CD4-positive, alpha-beta T cell (primary cell): ENCODE measurements around the gene LAG3. TPM values are rescaled to one million over a fixed set of nuclear protein-coding genes. Genes with fewer than 3 reads are reported as not detected.
A peak's percentile ranks its signal among the peaks of the same experiment; 100 is the strongest.

ENCODE experiments used
- ATAC-seq: fragments of 200-7000 bp; cut with Tn5 transposase; one replicate; pipeline ENCODE4 v1.10.0; 2022; ENCODE audit warnings: mild to moderate bottlenecking; ENCODE audit not compliant: poor library complexity
- CTCF ChIA-PET: fragments of 350-600 bp; sonication (Branson Sonifier 250); formaldehyde crosslinking; loops from one replicate; lab custom pipeline; 2021; ENCODE audit warnings: antibody characterized with exemption, inconsistent platforms; lab: Charles Lee
- POLR2A ChIA-PET: fragments of 350-600 bp; sonication (Branson Sonifier 250); formaldehyde crosslinking; loops from one replicate; lab custom pipeline; 2021; ENCODE audit warnings: antibody characterized with exemption, inconsistent platforms; lab: Charles Lee
- DNase-seq, 14 experiments: peaks; one replicate each; pipeline ENCODE4 v3.0.0-alpha.2; 2013 to 2020; ENCODE audit warnings: mixed read lengths in 2 of 14
- H3K27ac ChIP-seq, 2 donors: one replicate each; pipeline versions ENCODE4 v1.5.1 to v1.7.0; 2013; ENCODE audit warnings: low read length in 2 of 2, low read depth in 1 of 2, mild to moderate bottlenecking in 1 of 2
- H3K27me3 ChIP-seq, 2 experiments: 1 replicate in 1 of 2; 2 replicates in 1 of 2; pipeline versions ENCODE4 v1.6.1 to v1.7.0; 2013; ENCODE audit warnings: low read length in 2 of 2, control low read depth in 1 of 2, mild to moderate bottlenecking in 1 of 2, moderate library complexity in 1 of 2; ENCODE audit not compliant: insufficient read depth in 2 of 2, control insufficient read depth in 1 of 2
- H3K36me3 ChIP-seq: one replicate; pipeline ENCODE4 v1.6.1; 2013; ENCODE audit warnings: low read length, control low read depth; ENCODE audit not compliant: insufficient read depth
- H3K4me1 ChIP-seq: one replicate; pipeline ENCODE4 v1.6.1; 2013; ENCODE audit warnings: low read length, control low read depth; ENCODE audit not compliant: insufficient read depth
- H3K4me3 ChIP-seq: one replicate; pipeline ENCODE4 v1.5.1; 2013; ENCODE audit warnings: mild to moderate bottlenecking, low read length, moderate library complexity
- H3K9me3 ChIP-seq, 2 experiments: 1 replicate in 1 of 2; 2 replicates in 1 of 2; pipeline versions ENCODE4 v1.6.1 to v1.7.0; 2013; ENCODE audit warnings: low read length in 2 of 2, mild to moderate bottlenecking in 2 of 2, control low read depth in 1 of 2, moderate library complexity in 1 of 2; ENCODE audit not compliant: control insufficient read depth in 1 of 2, insufficient read depth in 1 of 2
- H3K27ac Mint-ChIP-seq: one replicate; pipeline ENCODE4 v1.8.0; 2020; ENCODE audit warnings: mixed read lengths
- H3K27me3 Mint-ChIP-seq: one replicate; pipeline ENCODE4 v1.8.0; 2021; ENCODE audit warnings: mixed read lengths
- H3K36me3 Mint-ChIP-seq: one replicate; pipeline ENCODE4 v1.8.0; 2021; ENCODE audit warnings: low read depth, mixed read lengths
- H3K4me1 Mint-ChIP-seq: one replicate; pipeline ENCODE4 v1.8.0; 2021; ENCODE audit warnings: low read depth, mixed read lengths
- H3K4me3 Mint-ChIP-seq: one replicate; pipeline ENCODE4 v1.8.0; 2020; ENCODE audit warnings: mild to moderate bottlenecking, mixed read lengths
- H3K9me3 Mint-ChIP-seq: one replicate; pipeline ENCODE4 v1.8.0; 2020; ENCODE audit warnings: mixed read lengths
- intact Hi-C, 2 experiments: fragments of 100-400 bp; cut with DNase I in 1 of 2; cut with micrococcal nuclease in 1 of 2; formaldehyde crosslinking; loops; one replicate each; pipeline versions ENCODE4 v1.15.1 to v1.9.0; 2023 to 2025; cut with DNase I, micrococcal nuclease
- total RNA-seq, 174 experiments: library from RNA in 2 of 174; stranded (reverse) in 2 of 174; gene quantifications; one replicate each; pipeline ENCODE4 v1.2.3 and lab custom pipeline; 2021 to 2026
- TF ChIP-seq, protein P1 (sequence below): fragments of 200-600 bp; IDR thresholded peaks from one replicate; pipeline ENCODE4 v1.8.0; 2022; ENCODE audit warnings: antibody characterized with exemption, mild to moderate bottlenecking

LAG3 gene
- total RNA-seq, 2 experiments from 2014 or later, result 0.82 to 1.4 TPM

- intact Hi-C loops, result no loop called here
- H3K27me3 Mint-ChIP-seq, result peaks cover 46% of the 10 kb centered on the region
Measured at GRCh38 chr12:6764011-6764828, 8.1 kb upstream of the LAG3 start.

DNA sequence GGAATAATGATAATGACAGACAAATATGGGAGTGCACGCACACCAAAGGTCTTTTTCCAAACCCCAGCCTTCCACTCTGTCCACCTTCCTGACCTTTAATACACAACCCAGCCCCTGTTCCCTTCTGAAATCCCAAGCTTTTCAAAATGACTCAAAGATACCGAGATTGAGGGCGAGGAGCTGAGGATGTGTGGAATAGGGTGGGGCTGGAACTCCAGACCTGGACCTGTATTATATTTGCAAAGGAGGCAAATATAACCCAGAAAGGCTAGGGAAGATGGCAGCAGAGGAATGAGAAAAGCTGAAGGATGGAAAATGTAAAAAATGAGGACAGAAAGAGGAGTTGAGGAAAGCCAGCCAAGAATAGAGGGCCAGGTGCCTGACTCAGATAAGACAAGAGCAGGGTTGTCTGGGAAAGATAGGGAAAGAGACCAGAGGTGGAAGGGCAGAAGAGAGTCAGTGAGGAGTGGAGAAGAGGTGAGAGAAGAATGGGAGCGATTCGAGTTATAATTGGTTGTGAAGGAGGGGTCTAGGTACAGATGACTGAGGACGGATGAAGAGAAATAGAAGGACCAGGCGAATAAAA lies 7.2 kb upstream of the LAG3 start:
- intact Hi-C loops, result no loop called here
- TF ChIP-seq, protein P1, sequence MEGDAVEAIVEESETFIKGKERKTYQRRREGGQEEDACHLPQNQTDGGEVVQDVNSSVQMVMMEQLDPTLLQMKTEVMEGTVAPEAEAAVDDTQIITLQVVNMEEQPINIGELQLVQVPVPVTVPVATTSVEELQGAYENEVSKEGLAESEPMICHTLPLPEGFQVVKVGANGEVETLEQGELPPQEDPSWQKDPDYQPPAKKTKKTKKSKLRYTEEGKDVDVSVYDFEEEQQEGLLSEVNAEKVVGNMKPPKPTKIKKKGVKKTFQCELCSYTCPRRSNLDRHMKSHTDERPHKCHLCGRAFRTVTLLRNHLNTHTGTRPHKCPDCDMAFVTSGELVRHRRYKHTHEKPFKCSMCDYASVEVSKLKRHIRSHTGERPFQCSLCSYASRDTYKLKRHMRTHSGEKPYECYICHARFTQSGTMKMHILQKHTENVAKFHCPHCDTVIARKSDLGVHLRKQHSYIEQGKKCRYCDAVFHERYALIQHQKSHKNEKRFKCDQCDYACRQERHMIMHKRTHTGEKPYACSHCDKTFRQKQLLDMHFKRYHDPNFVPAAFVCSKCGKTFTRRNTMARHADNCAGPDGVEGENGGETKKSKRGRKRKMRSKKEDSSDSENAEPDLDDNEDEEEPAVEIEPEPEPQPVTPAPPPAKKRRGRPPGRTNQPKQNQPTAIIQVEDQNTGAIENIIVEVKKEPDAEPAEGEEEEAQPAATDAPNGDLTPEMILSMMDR, result no peak
- Mint-ChIP-seq H3K36me3 (no peaks in the 10 kb centered on the region), H3K4me3 (peak overlapping the region; percentile 85), H3K9me3 (no peaks in the 10 kb centered on the region), H3K4me1 (peaks cover 41% of the 10 kb centered on the region), H3K27ac (no peak overlapping the region), H3K27me3 (peaks cover 49% of the 10 kb centered on the region)
- ATAC-seq (no peak), DNase-seq (no peak)
- ChIA-PET CTCF (interaction anchor here (0.8 to 3.2 kb wide), 4 partner anchors 11 to 70 kb away, joined by 3 to 27 read pairs (median 9); partner anchors contain the start of genes CD4 and MLF2), POLR2A (interaction anchor here (1.0 to 2.8 kb wide), 6 partner anchors 12 to 45 kb away, joined by 3 to 20 read pairs (median 12); partner anchors contain the start of genes CD4, COPS7A and MLF2)
- H3K27me3 ChIP-seq, result peaks cover 22 to 28% of the 10 kb centered on the region in 2 experiments
- no peaks in the 10 kb centered on the region for H3K36me3 ChIP-seq
- H3K9me3 ChIP-seq, result no peaks in the 10 kb centered on the region
- H3K4me1 ChIP-seq, result peaks cover 34% of the 10 kb centered on the region
- H3K27ac ChIP-seq, result no peak overlapping the region
- no peak overlapping the region for H3K4me3 ChIP-seq

More at GRCh38 chr12:6764011-6764828, 8.1 kb upstream of the LAG3 start:
- Mint-ChIP-seq H3K4me3 (peak overlapping the region; percentile 65), H3K27ac (no peak overlapping the region), H3K4me1 (peaks cover 38% of the 10 kb centered on the region), H3K9me3 (no peaks in the 10 kb centered on the region), H3K36me3 (no peaks in the 10 kb centered on the region)
- ATAC-seq (peak; percentile 83), DNase-seq (peak in 7 of 14 experiments; percentile 25 to 82 (median 48))
- Histone ChIP-seq H3K27ac (no peak overlapping the region), H3K9me3 (no peaks in the 10 kb centered on the region), H3K4me3 (peak overlapping the region; percentile 10), H3K27me3 (peaks cover 22 to 31% of the 10 kb centered on the region in 2 experiments), H3K36me3 (no peaks in the 10 kb centered on the region), H3K4me1 (peaks cover 34% of the 10 kb centered on the region)
- TF ChIP-seq, protein P1, result no peak
- ChIA-PET CTCF (interaction anchor here (1.0 to 3.2 kb wide), 3 partner anchors 10 to 14 kb away, joined by 3 to 27 read pairs (median 3); partner anchors contain the start of gene MLF2), POLR2A (interaction anchor here (0.8 to 2.8 kb wide), 3 partner anchors 11 to 28 kb away, joined by 3 to 20 read pairs (median 14); partner anchors contain the start of genes CD4 and MLF2)
